ENCODE results near the gene UBE2L3.
"Not testable (repeated sequence)": the region's sequence is repeated elsewhere in the genome, so short reads cannot be mapped to it uniquely, and the experiment has no call there.

The UBE2L3 gene

GRCh38 chr22:21571679-21572078 is 4.2 kb downstream of the UBE2L3 start:
- DNase-seq (ENCODE audit: low read depth, low spot score): no peak

GRCh38 chr22:21573293-21573734 is 5.8 kb downstream of the UBE2L3 start:
- DNase-seq (ENCODE audit: low read depth, low spot score): no peak

- DNase-seq (ENCODE audit: low read depth, low spot score): no peak
Measured at GRCh38 chr22:21573750-21574494, 6.4 kb downstream of the UBE2L3 start.

- no peak for DNase-seq (ENCODE audit: low read depth, low spot score)
Measured at GRCh38 chr22:21579474-21579851, 11.9 kb downstream of the UBE2L3 start.

GRCh38 chr22:21580623-21581007 is 13.1 kb downstream of the UBE2L3 start:
- not testable (repeated sequence) for DNase-seq (ENCODE audit: low read depth, low spot score)

- not testable (repeated sequence) for DNase-seq (ENCODE audit: low read depth, low spot score)
Measured at GRCh38 chr22:21581009-21581713, 13.6 kb downstream of the UBE2L3 start.

GRCh38 chr22:21582801-21583740 is 15.6 kb downstream of the UBE2L3 start:
- DNase-seq (ENCODE audit: low read depth, low spot score): no peak

- no peak for DNase-seq (ENCODE audit: low read depth, low spot score)
Measured at GRCh38 chr22:21585389-21585788, 17.9 kb downstream of the UBE2L3 start.

GRCh38 chr22:21587803-21588611 is 20.5 kb downstream of the UBE2L3 start:
- DNase-seq (ENCODE audit: low read depth, low spot score): no peak

GRCh38 chr22:21589396-21589795 is 21.9 kb downstream of the UBE2L3 start:
- DNase-seq (ENCODE audit: low read depth, low spot score): no peak

GRCh38 chr22:21590809-21591641 is 23.5 kb downstream of the UBE2L3 start:
- no peak for DNase-seq (ENCODE audit: low read depth, low spot score)

GRCh38 chr22:21591695-21592094 is 24.2 kb downstream of the UBE2L3 start:
- DNase-seq (ENCODE audit: low read depth, low spot score): no peak

GRCh38 chr22:21592422-21592821 is 24.9 kb downstream of the UBE2L3 start:
- DNase-seq (ENCODE audit: low read depth, low spot score): no peak

GRCh38 chr22:21593406-21594232 is 26.1 kb downstream of the UBE2L3 start:
- no peak for DNase-seq (ENCODE audit: low read depth, low spot score)

GRCh38 chr22:21594865-21595452 is 27.4 kb downstream of the UBE2L3 start:
- DNase-seq (ENCODE audit: low read depth, low spot score): no peak

GRCh38 chr22:21596356-21597135 is 29.0 kb downstream of the UBE2L3 start:
- DNase-seq (ENCODE audit: low read depth, low spot score): not testable (repeated sequence)

GRCh38 chr22:21598302-21598701 is 30.8 kb downstream of the UBE2L3 start:
- DNase-seq (ENCODE audit: low read depth, low spot score): no peak

Data from brain pericyte (primary cell).